Measurements from ENCODE around the gene ZCWPW1.

GRCh38 chr7:100398239-100398638 lies 30.3 kb downstream of the ZCWPW1 start:
- TF ChIP-seq, protein P1, sequence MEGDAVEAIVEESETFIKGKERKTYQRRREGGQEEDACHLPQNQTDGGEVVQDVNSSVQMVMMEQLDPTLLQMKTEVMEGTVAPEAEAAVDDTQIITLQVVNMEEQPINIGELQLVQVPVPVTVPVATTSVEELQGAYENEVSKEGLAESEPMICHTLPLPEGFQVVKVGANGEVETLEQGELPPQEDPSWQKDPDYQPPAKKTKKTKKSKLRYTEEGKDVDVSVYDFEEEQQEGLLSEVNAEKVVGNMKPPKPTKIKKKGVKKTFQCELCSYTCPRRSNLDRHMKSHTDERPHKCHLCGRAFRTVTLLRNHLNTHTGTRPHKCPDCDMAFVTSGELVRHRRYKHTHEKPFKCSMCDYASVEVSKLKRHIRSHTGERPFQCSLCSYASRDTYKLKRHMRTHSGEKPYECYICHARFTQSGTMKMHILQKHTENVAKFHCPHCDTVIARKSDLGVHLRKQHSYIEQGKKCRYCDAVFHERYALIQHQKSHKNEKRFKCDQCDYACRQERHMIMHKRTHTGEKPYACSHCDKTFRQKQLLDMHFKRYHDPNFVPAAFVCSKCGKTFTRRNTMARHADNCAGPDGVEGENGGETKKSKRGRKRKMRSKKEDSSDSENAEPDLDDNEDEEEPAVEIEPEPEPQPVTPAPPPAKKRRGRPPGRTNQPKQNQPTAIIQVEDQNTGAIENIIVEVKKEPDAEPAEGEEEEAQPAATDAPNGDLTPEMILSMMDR (conservative IDR thresholded peaks at IDR 0.05; ENCODE audit: low read length), result no peak
- TF ChIP-seq EZH2phosphoT487 (IDR thresholded peaks at IDR 0.05; ENCODE audit: borderline replicate concordance, low read depth, low read length), result no peak
